A549 treated with ZK216348 at 1 μM for 4 hours (cell line): ENCODE data around the gene ZNF532. TPM values are rescaled to one million over a fixed set of nuclear protein-coding genes. Genes with fewer than 3 reads are reported as not detected.

Experiments
- total RNA-seq: library from RNA; stranded (reverse); fragments of 200-300 nt; extraction: Qiagen RNA extraction; gene quantifications from 5 replicates; pipeline ENCODE4 v1.2.3, GENCODE V29; 2022; ENCODE audit warnings: low read depth

The ZNF532 gene
- 17.5 to 26.4 TPM (median 22.4 TPM) in 5 replicates for total RNA-seq

GRCh38 chr18:58864146-58865032 is at the start of gene ZNF532:
Gene ZNF532, plus strand, starts transcription at chr18:58864877. CDS start in a region left out here.

Other genes with a start within 250 kb of the ZNF532 start
- gene ALPK2, start 235.8 kb upstream of the ZNF532 start, total RNA-seq: 6.9 to 10.9 TPM (median 7.9 TPM) in 5 replicates
- gene MALT1, start 193.4 kb upstream of the ZNF532 start, total RNA-seq: 6.8 to 12.1 TPM (median 11.1 TPM) in 5 replicates